Measurements from ENCODE around the gene STARD10. TPM values are rescaled to one million over a fixed set of nuclear protein-coding genes. Genes with fewer than 3 reads are reported as not detected.

The STARD10 gene
- total and polyA plus RNA-seq, 2 donors from 2014 or later = 40.7 to 127 TPM

GRCh38 chr11:72745925-72746550, 47.8 kb downstream of the STARD10 start:
- intact Hi-C loops (cut with DNase I) = no loop called here
- Histone ChIP-seq H3K36me3 (ENCODE audit: control insufficient read depth in 2 of 3, insufficient read depth in 3 of 3, low read length in 3 of 3) (no peaks in the 10 kb centered on the region), H3K9ac (ENCODE audit: low read length in 3 of 3) (no peak overlapping the region), H3K4me3 (ENCODE audit: low read length in 3 of 3) (no peak overlapping the region), H3K27me3 (ENCODE audit: control insufficient read depth, insufficient read depth, low read length) (no peaks in the 10 kb centered on the region), H3K4me1 (ENCODE audit: control insufficient read depth in 2 of 3, insufficient read depth in 2 of 3, low read depth in 1 of 3, low read length in 3 of 3) (peaks cover 0 to 31% (median 7%) of the 10 kb centered on the region in 3 donors), H3K27ac (ENCODE audit: low read depth in 2 of 2, low read length in 2 of 2) (no peak overlapping the region), H3K9me3 (ENCODE audit: control insufficient read depth in 2 of 3, insufficient read depth in 1 of 3, low read length in 3 of 3) (no peaks in the 10 kb centered on the region)
- FAIRE-seq = no peak
- peak in 2 of 5 donors; percentile 26 to 30 for DNase-seq
- no peak for TF ChIP-seq CTCF (IDR thresholded peaks at IDR 0.05; ENCODE audit: borderline replicate concordance, extremely low read depth, insufficient read depth)

- no peak for FAIRE-seq
- Histone ChIP-seq H3K9me3 (ENCODE audit: control insufficient read depth in 2 of 3, insufficient read depth in 1 of 3, low read length in 3 of 3) (no peaks in the 10 kb centered on the region), H3K27me3 (ENCODE audit: control insufficient read depth, insufficient read depth, low read length) (no peaks in the 10 kb centered on the region), H3K4me1 (ENCODE audit: control insufficient read depth in 2 of 3, insufficient read depth in 2 of 3, low read depth in 1 of 3, low read length in 3 of 3) (peaks cover 0 to 32% (median 7%) of the 10 kb centered on the region in 3 donors), H3K27ac (ENCODE audit: low read depth in 2 of 2, low read length in 2 of 2) (no peak overlapping the region), H3K9ac (ENCODE audit: low read length in 3 of 3) (no peak overlapping the region), H3K36me3 (ENCODE audit: control insufficient read depth in 2 of 3, insufficient read depth in 3 of 3, low read length in 3 of 3) (no peaks in the 10 kb centered on the region), H3K4me3 (ENCODE audit: low read length in 3 of 3) (no peak overlapping the region)
- no peak for TF ChIP-seq CTCF (IDR thresholded peaks at IDR 0.05; ENCODE audit: borderline replicate concordance, extremely low read depth, insufficient read depth)
- intact Hi-C loops (cut with DNase I) = no loop called here
- DNase-seq = peak in 2 of 5 donors; percentile 30 to 32
These were observed 48.3 kb downstream of the STARD10 start for GRCh38 chr11:72745511-72745910.

GRCh38 chr11:72744474-72744873, 49.4 kb downstream of the STARD10 start:
- peak in 1 of 5 donors; percentile 34 for DNase-seq
- no peaks in the 10 kb centered on the region for H3K27me3 ChIP-seq (ENCODE audit: control insufficient read depth, insufficient read depth, low read length)
- no peak overlapping the region for H3K9ac ChIP-seq (ENCODE audit: low read length in 3 of 3)
- H3K36me3 ChIP-seq (ENCODE audit: control insufficient read depth in 2 of 3, insufficient read depth in 3 of 3, low read length in 3 of 3) = no peaks in the 10 kb centered on the region
- intact Hi-C loops (cut with DNase I) = no loop called here
- no peak overlapping the region for H3K27ac ChIP-seq (ENCODE audit: low read depth in 2 of 2, low read length in 2 of 2)
- H3K4me1 ChIP-seq (ENCODE audit: control insufficient read depth in 2 of 3, insufficient read depth in 2 of 3, low read depth in 1 of 3, low read length in 3 of 3) = peaks cover 0 to 39% (median 7%) of the 10 kb centered on the region in 3 donors
- FAIRE-seq = no peak
- H3K9me3 ChIP-seq (ENCODE audit: control insufficient read depth in 2 of 3, insufficient read depth in 1 of 3, low read length in 3 of 3) = no peaks in the 10 kb centered on the region
- no peak overlapping the region for H3K4me3 ChIP-seq (ENCODE audit: low read length in 3 of 3)
- TF ChIP-seq CTCF (IDR thresholded peaks at IDR 0.05; ENCODE audit: borderline replicate concordance, extremely low read depth, insufficient read depth) = no peak

Data from kidney (tissue), 14 donors.